LNCaP clone FGC (cell line): Measurements from ENCODE around the gene LMNA.

Experiments
- DNase-seq: peaks from one replicate; pipeline ENCODE4 v3.0.0-alpha.2; 2011; ENCODE audit warnings: low read depth
- H3K4me3 ChIP-seq: 2 replicates; pipeline ENCODE4 v1.5.1; 2011; ENCODE audit warnings: mild to moderate bottlenecking, low read depth, low read length, control low read depth
- TF ChIP-seq, protein P1 (sequence below): IDR thresholded peaks from 2 replicates; pipeline ENCODE4 v1.5.1; 2012; ENCODE audit warnings: mild to moderate bottlenecking; ENCODE audit not compliant: control insufficient read depth, insufficient read depth; ENCODE audit errors: extremely low read depth

LMNA gene

DNA sequence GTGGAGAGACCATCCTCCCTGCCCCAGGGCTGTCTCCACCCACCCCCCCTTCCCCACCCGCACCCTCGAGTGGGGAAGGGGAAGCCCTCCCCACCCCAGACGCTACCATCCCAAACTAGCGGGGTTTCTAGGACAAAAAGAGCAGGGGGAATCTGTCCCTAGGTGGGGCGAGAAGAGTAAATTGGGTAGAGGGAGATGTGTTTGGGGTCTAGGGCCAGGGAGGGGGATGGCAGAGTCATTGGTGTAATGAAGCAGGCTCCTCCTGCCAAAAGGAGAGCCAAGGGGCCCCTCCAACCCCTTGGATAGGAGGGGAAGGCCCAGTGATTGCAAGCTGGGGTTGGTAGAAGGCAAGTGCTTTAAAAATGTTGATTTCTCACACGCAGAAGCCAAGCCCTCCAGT lies 42.3 kb upstream of the LMNA start:
- no peak overlapping the region for H3K4me3 ChIP-seq
- TF ChIP-seq, protein P1, sequence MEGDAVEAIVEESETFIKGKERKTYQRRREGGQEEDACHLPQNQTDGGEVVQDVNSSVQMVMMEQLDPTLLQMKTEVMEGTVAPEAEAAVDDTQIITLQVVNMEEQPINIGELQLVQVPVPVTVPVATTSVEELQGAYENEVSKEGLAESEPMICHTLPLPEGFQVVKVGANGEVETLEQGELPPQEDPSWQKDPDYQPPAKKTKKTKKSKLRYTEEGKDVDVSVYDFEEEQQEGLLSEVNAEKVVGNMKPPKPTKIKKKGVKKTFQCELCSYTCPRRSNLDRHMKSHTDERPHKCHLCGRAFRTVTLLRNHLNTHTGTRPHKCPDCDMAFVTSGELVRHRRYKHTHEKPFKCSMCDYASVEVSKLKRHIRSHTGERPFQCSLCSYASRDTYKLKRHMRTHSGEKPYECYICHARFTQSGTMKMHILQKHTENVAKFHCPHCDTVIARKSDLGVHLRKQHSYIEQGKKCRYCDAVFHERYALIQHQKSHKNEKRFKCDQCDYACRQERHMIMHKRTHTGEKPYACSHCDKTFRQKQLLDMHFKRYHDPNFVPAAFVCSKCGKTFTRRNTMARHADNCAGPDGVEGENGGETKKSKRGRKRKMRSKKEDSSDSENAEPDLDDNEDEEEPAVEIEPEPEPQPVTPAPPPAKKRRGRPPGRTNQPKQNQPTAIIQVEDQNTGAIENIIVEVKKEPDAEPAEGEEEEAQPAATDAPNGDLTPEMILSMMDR, result no peak

DNA sequence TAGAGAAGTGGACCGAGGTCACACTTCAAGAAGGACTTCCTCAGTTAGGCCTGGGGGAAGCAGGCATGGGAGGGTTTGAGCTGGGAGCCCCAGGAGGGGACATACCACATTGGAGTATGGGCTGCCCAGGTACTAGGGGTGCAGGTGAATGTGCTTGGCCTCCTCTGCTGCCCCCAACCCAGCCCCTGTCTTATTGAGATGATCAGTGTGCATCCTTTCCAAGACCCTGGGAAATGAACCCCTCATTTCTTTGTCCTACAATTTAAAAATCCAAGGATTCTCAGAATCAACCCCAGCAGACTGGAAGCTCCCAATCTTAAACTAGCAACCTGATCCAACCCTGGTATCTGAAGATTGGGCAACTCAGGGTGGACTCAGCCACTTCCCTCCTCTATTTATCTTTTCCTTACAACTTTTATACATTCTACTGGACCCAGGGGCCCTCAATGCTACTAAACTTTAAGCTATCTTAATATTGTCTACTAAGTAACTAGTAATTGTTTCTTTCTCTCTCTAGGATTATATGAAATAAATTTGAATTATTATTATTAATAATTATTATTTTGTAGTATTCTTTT lies 41.3 kb upstream of the LMNA start:
- H3K4me3 ChIP-seq, result no peak overlapping the region
- TF ChIP-seq, protein P1, result no peak
- DNase-seq, result no peak

More for the DNA sequence above, 42.3 kb upstream of the LMNA start:
- no peak for DNase-seq

DNA sequence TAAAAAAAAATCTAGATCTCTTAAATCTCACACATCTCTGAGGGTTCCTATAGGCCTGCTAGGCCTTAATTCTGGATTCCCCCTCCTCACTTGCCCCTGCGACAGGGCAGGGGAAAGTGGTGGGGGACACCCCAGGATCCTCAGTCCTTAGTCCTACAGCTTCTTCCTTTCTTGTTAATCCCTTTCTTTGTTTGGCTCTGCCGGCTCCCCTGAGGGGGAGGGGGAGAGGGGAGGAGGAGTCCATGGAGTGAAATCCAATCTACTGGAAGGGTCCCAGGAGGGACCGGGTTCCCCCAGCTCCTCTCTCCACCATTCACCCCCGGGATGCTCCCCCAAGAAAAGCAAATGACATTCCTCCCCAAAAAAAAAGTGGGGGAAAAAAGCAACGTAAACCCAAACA lies 40.8 kb upstream of the LMNA start:
- no peak for DNase-seq
- TF ChIP-seq, protein P1, result no peak
- no peak overlapping the region for H3K4me3 ChIP-seq

DNA sequence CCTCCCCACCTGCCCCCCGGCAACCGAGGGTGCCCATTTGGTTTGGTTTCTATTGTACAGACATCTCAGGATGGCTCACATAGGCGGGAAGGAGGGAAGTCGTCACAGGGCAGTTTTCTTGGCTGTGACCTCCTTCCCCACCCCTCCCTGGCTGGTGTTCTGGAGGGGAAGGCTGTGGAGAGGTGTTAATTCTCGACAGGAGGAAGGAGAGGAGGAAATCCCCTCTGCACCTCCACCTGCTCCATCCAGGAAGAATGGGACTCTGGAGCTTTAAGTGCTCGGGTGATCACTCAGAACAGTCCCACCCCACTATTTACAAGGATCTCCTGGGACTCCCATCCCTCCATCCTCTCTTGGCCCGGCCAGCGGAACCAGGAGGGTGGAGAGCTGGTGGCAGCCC lies 39.9 kb upstream of the LMNA start:
- DNase-seq, result no peak
- H3K4me3 ChIP-seq, result no peak overlapping the region
- TF ChIP-seq, protein P1, result no peak

DNA sequence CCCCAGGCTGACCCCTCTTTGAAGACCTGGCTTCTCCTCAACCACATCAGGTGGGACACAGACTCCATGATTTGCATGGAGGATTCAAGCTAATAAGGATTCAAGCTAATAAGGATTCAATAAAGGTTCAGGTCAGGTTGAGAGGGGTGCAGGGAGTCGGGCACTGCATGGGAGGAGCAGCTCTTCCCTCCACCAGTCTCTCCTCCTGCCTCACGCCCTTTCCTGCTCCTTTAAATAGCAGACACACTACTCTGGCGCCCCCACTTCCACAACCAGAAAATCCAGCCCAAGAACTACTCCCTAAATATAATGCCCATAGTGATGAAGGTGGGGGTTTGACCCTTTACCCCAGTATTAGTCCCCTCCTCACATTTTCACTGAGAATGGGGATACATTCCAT lies 39.3 kb upstream of the LMNA start:
- TF ChIP-seq, protein P1, result no peak
- H3K4me3 ChIP-seq, result no peak overlapping the region
- no peak for DNase-seq

DNA sequence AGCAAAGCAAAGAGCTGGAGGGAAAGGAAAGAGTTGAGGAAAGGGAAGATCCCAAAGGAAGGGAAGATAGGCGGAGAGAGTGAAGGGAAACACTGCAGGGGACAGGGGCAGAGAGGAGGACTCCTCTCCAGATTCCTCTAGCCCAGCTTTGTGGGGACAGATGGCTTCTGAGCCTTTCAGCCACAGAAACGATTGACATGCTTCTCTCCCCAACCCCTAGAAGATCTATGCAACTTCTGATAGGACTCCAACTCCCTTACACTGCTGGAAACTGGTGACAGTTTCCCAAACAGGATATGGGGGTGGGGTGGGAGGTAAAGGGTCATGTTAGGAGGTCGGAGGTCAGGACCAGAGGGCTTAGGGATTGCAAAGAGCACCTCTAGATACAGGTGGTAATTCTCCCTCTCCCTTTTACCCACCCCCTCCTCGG lies 38.7 kb upstream of the LMNA start:
- DNase-seq, result no peak
- no peak overlapping the region for H3K4me3 ChIP-seq

More for the DNA sequence above, 38.7 kb upstream of the LMNA start:
- TF ChIP-seq, protein P1, result no peak
